Glomerular endothelial cell (primary cell): ENCODE results near the gene DDX54. TPM values are rescaled to one million over a fixed set of nuclear protein-coding genes. Genes with fewer than 3 reads are reported as not detected.

ENCODE experiments used
- total RNA-seq: library from RNA; depleted of rRNA; stranded (reverse); fragments of >200 nt; gene quantifications from 2 replicates; pipeline ENCODE4 v1.2.3, GENCODE V29; 2015

DDX54 gene
- total RNA-seq, 1 donor from 2014 or later, result 57.5 TPM

Other genes starting within 250 kb of the DDX54 start
- gene OAS3, start 247.0 kb downstream of the DDX54 start, total RNA-seq, result 13.6 and 62.9 TPM in 2 replicates
- 35.9 and 80.4 TPM in 2 replicates for gene OAS2, start 207.0 kb downstream of the DDX54 start, total RNA-seq
- 0.34 and 3.2 TPM in 2 replicates for gene DTX1, start 128.7 kb downstream of the DDX54 start, total RNA-seq
- not detected in 2 replicates for gene RASAL1, start 49.7 kb downstream of the DDX54 start, total RNA-seq
- not detected in 2 replicates for gene CFAP73, start 35.8 kb downstream of the DDX54 start, total RNA-seq
- 24.3 and 33.0 TPM in 2 replicates for gene RITA1, start 243 bp upstream of the DDX54 start, total RNA-seq
- 28.1 and 29.5 TPM in 2 replicates for gene TPCN1, start 36.0 kb upstream of the DDX54 start, total RNA-seq
- gene SLC8B1, start 149.6 kb upstream of the DDX54 start, total RNA-seq, result 23.7 and 29.1 TPM in 2 replicates
- 94.9 and 96.5 TPM in 2 replicates for gene PLBD2, start 173.1 kb upstream of the DDX54 start, total RNA-seq
- gene SDS, start 218.4 kb upstream of the DDX54 start, total RNA-seq, result not detected in 2 replicates
- gene SDSL, start 236.9 kb upstream of the DDX54 start, total RNA-seq, result 4.3 and 7.8 TPM in 2 replicates